ENCODE measurements around the gene EMC10.

DNA sequence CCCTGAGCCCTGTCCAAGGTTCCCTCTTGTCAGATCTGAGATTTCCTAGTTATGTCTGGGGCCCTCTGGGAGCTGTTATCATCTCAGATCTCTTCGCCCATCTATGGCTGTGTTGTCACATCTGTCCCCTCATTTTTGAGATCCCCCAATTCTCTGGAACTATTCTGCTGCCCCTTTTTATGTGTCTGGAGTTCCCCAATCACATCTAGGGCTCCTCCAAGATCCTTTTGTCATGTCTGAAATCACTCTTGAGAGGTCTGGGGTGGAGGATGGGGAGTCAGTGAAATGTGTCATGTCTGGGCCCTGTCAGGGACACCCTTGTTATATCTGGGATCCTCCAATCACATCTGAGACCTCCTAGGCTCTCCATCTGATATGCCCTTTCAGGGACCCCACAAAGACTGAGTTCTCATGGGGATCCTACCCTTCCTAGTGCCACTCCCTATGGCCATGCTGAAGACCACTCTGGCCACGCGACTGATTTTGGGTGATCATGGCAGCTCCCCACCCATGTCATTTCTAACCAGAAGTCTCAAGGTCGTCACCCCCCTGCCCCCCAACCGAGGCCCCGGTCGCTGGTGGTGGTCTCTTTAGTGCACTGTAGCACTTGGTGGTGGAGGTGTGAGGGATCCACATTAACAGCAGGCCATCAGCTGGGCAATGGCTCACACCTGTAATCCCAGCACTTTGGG, 47.4 kb upstream of the EMC10 start:
- no peak for TF ChIP-seq EZH2 (IDR thresholded peaks at IDR 0.05; ENCODE audit: low read length, unreplicated experiment)
- TF ChIP-seq, protein P1, sequence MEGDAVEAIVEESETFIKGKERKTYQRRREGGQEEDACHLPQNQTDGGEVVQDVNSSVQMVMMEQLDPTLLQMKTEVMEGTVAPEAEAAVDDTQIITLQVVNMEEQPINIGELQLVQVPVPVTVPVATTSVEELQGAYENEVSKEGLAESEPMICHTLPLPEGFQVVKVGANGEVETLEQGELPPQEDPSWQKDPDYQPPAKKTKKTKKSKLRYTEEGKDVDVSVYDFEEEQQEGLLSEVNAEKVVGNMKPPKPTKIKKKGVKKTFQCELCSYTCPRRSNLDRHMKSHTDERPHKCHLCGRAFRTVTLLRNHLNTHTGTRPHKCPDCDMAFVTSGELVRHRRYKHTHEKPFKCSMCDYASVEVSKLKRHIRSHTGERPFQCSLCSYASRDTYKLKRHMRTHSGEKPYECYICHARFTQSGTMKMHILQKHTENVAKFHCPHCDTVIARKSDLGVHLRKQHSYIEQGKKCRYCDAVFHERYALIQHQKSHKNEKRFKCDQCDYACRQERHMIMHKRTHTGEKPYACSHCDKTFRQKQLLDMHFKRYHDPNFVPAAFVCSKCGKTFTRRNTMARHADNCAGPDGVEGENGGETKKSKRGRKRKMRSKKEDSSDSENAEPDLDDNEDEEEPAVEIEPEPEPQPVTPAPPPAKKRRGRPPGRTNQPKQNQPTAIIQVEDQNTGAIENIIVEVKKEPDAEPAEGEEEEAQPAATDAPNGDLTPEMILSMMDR (conservative IDR thresholded peaks at IDR 0.05; ENCODE audit: low read depth, low read length), result no peak
- TF ChIP-seq EZH2phosphoT487 (IDR thresholded peaks at IDR 0.05; ENCODE audit: borderline replicate concordance, low read length), result no peak
